ENCODE data around the gene RNF220. TPM values are rescaled to one million over a fixed set of nuclear protein-coding genes. Genes with fewer than 3 reads are reported as not detected.

RNF220 gene
- total RNA-seq, 2 donors from 2014 or later = 63.9 to 64.3 TPM

DNA sequence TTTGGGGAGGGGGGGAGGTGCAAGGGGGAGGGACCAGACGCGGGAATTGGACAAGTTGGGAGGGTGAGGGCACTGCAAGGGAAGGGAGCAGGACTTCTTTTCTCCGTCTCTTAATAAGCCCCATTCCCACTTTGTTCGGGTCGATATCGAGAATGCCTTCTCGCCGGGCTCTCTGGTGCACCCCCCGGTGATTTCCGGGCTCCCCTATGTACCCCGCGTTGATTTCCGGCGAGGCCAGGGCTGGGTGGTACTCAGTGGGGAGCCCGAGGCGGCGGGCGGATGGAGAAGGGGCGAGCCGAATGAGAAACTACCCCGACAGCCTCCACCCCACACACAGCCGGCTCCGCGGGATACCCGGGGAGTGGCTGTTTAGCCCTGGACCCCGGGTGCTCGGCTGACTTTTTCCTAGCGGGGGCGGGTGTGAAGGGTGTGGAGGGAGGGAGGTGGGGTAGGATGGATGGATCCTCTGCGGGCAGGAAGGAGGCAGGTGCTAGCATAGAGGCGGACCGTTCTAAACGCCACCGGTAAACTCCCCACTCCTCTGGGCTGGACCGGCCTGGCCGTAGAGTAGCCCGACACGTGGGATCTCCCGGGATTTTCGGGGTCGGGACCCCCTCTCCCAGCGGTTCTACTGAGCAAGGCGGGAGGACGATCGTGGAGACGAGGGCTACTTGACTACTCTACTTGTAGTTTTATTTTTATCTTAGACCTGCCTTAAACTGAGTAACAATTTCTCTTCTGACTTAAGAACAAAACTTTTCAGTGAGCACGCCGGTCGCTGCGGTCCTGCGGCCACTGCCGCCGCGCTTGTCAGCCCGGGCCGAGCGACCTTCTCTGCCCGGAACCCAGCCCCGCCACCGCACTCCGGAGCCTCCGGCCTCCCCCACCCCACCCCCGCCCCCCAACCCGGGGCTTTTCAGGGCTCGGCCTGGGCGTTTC lies 1.0 kb downstream of the RNF220 start:
- ATAC-seq = peak; percentile 34
- intact Hi-C loops (cut with DNase I, micrococcal nuclease) = loop anchor here in 1 of 2 donors (10.0 kb wide), 1 partner anchor 249 kb away; no protein-coding TSS in a partner anchor
- peak in 1 of 2 donors; percentile 18 for DNase-seq

- no peak for DNase-seq
- ATAC-seq = no peak
- intact Hi-C loops (cut with DNase I, micrococcal nuclease) = loop anchor here in 1 of 2 donors (10.0 kb wide), 1 partner anchor 248 kb away; no protein-coding TSS in a partner anchor
Measured at GRCh38 chr1:44406737-44407429, 1.8 kb downstream of the RNF220 start.

GRCh38 chr1:44407430-44408211 lies 2.6 kb downstream of the RNF220 start:
- ATAC-seq = no peak
- intact Hi-C loops (cut with DNase I, micrococcal nuclease) = loop anchor here in 1 of 2 donors (10.0 kb wide), 1 partner anchor 247 kb away; no protein-coding TSS in a partner anchor
- DNase-seq = no peak

GRCh38 chr1:44408212-44408582 lies 3.1 kb downstream of the RNF220 start:
- no peak for ATAC-seq
- DNase-seq = no peak
- intact Hi-C loops (cut with DNase I, micrococcal nuclease) = loop anchor here in 1 of 2 donors (10.0 kb wide), 1 partner anchor 247 kb away; no protein-coding TSS in a partner anchor

GRCh38 chr1:44408632-44409602 lies 3.9 kb downstream of the RNF220 start:
- intact Hi-C loops (cut with DNase I, micrococcal nuclease) = loop anchor here in 1 of 2 donors (10.0 kb wide), 1 partner anchor 246 kb away; no protein-coding TSS in a partner anchor
- no peak for ATAC-seq
- DNase-seq = no peak

- intact Hi-C loops (cut with DNase I, micrococcal nuclease) = loop anchor here in 1 of 2 donors (10.0 kb wide), 1 partner anchor 245 kb away; no protein-coding TSS in a partner anchor
- no peak for ATAC-seq
- no peak for DNase-seq
Measured at GRCh38 chr1:44409757-44410156, 4.7 kb downstream of the RNF220 start.

DNA sequence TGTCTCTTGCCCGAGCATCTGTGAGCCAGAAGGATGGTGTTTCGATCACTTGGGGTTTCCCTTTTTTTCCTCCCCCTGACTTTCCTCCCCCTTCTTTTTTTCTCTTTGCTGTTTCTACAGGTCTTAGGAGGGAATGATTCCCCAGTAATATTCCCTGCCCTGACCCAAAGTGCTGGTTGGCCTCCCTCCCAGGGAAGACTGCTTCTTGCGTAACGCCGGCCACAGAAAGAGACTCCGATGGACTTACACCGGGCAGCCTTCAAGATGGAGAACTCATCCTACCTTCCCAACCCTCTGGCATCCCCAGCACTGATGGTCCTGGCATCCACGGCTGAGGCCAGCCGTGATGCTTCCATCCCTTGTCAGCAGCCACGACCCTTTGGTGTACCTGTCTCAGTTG lies 6.8 kb downstream of the RNF220 start:
- DNase-seq (no peak), ATAC-seq (no peak)
- intact Hi-C loops (cut with DNase I, micrococcal nuclease) = no loop called here

DNA sequence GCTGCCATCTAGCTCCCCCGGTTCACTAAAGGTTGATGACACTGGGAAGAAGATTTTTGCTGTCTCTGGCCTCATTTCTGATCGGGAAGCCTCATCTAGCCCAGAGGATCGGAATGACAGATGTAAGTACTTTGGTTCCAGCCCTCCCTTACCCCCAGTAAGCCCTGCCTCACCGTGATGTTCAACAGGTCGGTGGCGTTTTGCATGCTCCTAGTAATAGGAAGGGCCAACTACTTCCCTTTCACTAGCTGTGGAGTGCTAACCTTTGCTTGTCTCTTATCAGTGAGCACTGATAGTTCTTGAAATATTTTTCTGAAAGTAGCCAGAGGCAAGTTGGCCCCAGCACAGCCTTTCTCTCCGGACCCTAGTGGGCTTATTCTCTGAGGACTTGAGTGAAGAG lies 7.5 kb downstream of the RNF220 start:
- no peak for DNase-seq
- intact Hi-C loops (cut with DNase I, micrococcal nuclease) = no loop called here
- no peak for ATAC-seq

DNA sequence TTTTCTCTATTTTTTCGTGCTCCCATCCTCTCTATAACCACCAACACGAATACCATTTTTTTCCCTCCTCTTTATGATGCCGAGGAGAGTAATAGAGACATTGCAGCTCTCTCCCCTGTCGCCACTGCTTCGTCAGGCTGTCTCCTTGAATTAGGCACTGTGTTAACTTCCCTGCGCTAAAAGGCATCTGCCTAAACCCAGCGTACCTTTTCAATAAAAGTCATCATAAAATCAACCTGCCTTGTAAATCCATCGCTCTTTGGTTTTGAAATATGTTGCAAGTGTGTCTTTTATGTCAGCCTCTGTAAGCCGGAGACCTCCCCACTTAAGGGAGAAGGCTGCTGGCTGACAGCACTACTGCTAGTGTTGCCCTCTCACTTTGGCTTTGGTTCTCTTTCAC lies 8.7 kb downstream of the RNF220 start:
- intact Hi-C loops (cut with DNase I, micrococcal nuclease) = no loop called here
- ATAC-seq = no peak
- no peak for DNase-seq

DNA sequence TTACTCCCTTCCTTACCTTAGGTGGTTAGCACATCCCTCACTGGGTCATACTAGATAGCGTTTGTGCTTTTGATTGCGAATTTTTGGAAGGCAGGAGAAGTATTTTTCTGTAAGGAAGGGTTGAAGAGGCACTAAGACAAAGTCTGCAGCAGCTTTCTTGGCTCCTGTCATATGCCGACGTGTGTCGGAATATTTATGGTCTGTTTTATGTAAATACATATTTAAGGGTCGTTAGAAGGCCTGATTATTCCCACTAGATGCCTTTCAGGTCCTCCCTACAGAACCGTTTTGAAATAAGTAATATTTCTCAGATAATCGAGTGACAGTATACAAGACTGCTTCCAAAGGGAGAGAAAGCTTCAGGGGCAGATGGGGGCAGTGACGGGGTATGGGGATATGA lies 10.0 kb downstream of the RNF220 start:
- DNase-seq = no peak
- ATAC-seq = no peak
- intact Hi-C loops (cut with DNase I, micrococcal nuclease) = no loop called here

- intact Hi-C loops (cut with DNase I, micrococcal nuclease) = no loop called here
- ATAC-seq (no peak), DNase-seq (no peak)
Measured at GRCh38 chr1:44416408-44416807, 11.4 kb downstream of the RNF220 start.

DNA sequence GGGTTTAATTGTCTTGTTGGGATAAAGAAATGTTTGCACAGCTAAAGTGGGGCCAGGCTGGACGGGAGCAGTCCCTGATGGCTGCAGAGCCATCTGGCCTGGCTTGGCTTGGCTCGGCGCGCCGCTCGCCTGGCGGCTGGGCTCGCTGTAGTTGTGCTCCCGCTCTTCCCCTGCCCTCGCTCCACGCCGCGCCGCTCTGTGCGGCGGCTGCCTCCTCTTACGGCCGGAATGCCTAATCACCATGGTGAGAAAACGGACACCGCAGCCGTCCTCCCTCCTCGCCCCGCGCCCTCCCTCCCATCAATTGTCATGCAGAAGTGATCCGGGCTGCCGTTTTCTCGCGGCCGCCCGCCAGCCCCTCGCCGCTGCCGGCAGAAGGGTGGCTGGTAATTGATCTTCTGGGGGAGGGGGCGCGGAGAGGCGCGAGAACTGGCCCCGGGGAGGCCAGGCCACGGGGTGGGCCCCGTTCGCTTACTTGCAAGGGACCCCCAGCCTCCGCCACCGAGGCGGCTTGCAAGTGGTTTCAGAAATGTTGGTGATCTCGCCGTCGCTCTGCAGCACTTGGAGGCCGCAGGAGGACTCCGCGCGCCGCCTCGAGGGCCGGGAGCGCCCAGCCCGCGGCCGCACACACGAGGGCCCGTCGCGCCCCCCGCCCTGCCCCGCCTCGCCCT lies 12.4 kb downstream of the RNF220 start:
- DNase-seq = peak in 1 of 2 donors; percentile 17
- intact Hi-C loops (cut with DNase I, micrococcal nuclease) = no loop called here
- peak; percentile 46 for ATAC-seq

DNA sequence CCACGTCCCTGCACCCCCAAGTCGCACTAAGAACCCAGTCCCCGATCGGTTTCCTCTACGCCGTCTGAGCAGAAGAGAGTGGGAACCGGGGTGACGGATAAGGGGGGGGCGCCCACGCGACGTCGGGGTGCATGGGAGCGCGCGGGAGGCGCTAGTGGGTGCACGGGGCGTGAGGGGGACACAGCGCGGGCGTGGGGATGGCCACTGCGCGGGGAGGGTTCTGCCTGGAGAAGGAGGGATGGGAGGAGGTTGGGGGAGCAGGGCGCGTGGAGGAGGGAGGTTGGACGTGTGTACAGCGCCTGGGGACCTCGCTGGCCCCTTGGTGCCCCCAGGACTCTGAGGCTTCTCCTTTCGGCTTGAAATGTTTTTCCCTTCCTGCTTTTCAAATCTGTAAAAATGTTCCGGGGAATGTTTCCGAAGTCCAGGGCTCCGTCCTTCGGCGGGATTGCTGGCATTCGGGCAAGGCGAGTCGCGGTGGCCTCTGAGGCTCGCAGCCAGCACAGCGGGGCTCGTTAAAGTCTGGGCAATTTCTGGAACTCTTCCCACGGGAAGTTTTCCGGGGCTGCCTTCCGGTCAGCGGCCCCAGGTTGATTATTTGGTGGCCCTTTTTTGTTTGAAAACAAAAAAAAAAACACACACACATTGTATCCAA lies 13.1 kb downstream of the RNF220 start:
- ATAC-seq (no peak), DNase-seq (no peak)
- intact Hi-C loops (cut with DNase I, micrococcal nuclease) = no loop called here

DNA sequence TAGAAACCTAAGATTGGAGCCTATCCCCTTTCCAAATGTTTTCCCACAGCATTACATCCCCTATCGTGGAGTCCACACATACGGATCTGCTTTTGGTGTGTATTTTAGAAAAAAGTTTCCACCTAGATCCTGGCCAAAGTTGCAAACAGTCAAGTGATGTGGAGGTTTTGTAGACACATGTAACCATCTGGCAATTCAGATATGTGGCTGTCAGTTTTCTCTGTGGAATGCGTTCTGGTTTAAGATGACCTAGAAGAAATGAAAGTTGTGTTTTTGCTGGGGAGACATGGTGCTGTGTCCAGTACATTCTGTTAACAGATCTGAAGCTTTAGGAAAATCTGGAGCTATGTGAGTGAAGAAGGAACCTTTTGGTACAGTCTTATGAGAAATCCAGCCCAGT lies 14.8 kb downstream of the RNF220 start:
- intact Hi-C loops (cut with DNase I, micrococcal nuclease) = no loop called here

DNA sequence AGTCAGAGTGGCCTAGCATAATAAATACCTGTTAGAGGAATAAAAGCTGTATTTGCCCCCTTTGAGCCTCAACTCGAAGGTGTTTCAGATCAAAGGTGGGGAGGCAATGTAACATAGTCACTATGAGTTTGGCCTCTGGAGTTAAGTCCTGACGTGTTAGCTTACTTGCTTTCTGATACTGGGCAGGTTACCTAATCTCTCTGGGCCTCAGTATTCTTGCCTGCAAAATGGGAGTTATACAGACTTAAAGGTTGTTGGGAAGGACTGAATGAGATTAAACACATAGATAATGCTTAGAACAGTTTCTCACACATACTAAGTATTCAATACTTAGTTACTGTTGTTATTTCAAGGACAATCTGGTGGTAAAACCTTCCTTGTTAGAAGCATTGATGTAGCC lies 15.5 kb downstream of the RNF220 start:
- intact Hi-C loops (cut with DNase I, micrococcal nuclease) = no loop called here
- ATAC-seq (no peak), DNase-seq (no peak)

More for the DNA sequence above, 14.8 kb downstream of the RNF220 start:
- DNase-seq = no peak
- ATAC-seq = no peak

GRCh38 chr1:44421446-44421884 lies 16.4 kb downstream of the RNF220 start:
- ATAC-seq = no peak
- intact Hi-C loops (cut with DNase I, micrococcal nuclease) = no loop called here
- no peak for DNase-seq

GRCh38 chr1:44422161-44422560 lies 17.1 kb downstream of the RNF220 start:
- DNase-seq (no peak), ATAC-seq (no peak)
- intact Hi-C loops (cut with DNase I, micrococcal nuclease) = no loop called here
